CD14-positive monocyte (primary cell): ENCODE data around the gene CHMP4A. TPM values are rescaled to one million over a fixed set of nuclear protein-coding genes. Genes with fewer than 3 reads are reported as not detected.

Source experiments
- DNase-seq, 3 donors: peaks; one replicate each; pipeline ENCODE4 v3.0.0-alpha.2; 2011 to 2022
- H2AFZ ChIP-seq: 2 replicates; pipeline ENCODE4 v1.6.0; 2012; ENCODE audit warnings: mild to moderate bottlenecking, low read depth, low read length, inconsistent platforms; ENCODE audit not compliant: insufficient read depth, poor library complexity, severe bottlenecking
- H3K27ac ChIP-seq, 2 donors: 1 replicate in 1 of 2; 2 replicates in 1 of 2; pipeline ENCODE4 v1.5.1; 2012 to 2013; ENCODE audit warnings: low read length in 2 of 2, control low read depth in 1 of 2, inconsistent platforms in 1 of 2, low read depth in 1 of 2, mild to moderate bottlenecking in 1 of 2
- H3K27me3 ChIP-seq, 2 donors: one replicate each; pipeline versions ENCODE4 v1.6.0 to v1.6.1; 2011 to 2013; ENCODE audit warnings: low read length in 2 of 2; ENCODE audit not compliant: control insufficient read depth in 2 of 2, insufficient read depth in 2 of 2
- H3K36me3 ChIP-seq, 2 donors: replicated peaks in 1 of 2; 1 replicate in 1 of 2; 2 replicates in 1 of 2; pipeline versions ENCODE4 v1.5.1 to v1.6.1; 2012 to 2013; ENCODE audit warnings: low read length in 2 of 2, control low read depth in 1 of 2, inconsistent platforms in 1 of 2, mild to moderate bottlenecking in 1 of 2; ENCODE audit not compliant: insufficient read depth in 2 of 2, control insufficient read depth in 1 of 2
- H3K4me1 ChIP-seq, 2 donors: 1 replicate in 1 of 2; 2 replicates in 1 of 2; pipeline versions ENCODE4 v1.5.1 to v1.6.1; 2012 to 2013; ENCODE audit warnings: low read length in 2 of 2, control low read depth in 1 of 2, inconsistent platforms in 1 of 2, mild to moderate bottlenecking in 1 of 2, moderate library complexity in 1 of 2; ENCODE audit not compliant: insufficient read depth in 2 of 2, control insufficient read depth in 1 of 2
- H3K4me2 ChIP-seq: replicated peaks from 2 replicates; pipeline ENCODE3; 2012; ENCODE audit warnings: low read length, moderate library complexity, mild to moderate bottlenecking; ENCODE audit not compliant: poor library complexity, severe bottlenecking; ENCODE audit errors: extremely low read depth
- H3K4me3 ChIP-seq, 3 experiments: fragments of 200-600 bp in 1 of 3; sonication (generic) in 1 of 3; replicated peaks in 1 of 3; 1 replicate in 2 of 3; 2 replicates in 1 of 3; pipeline ENCODE4 v1.5.1; 2011 to 2013; ENCODE audit warnings: low read length in 3 of 3, mild to moderate bottlenecking in 3 of 3, control low read depth in 2 of 3, low read depth in 2 of 3, inconsistent platforms in 1 of 3, moderate library complexity in 1 of 3
- H3K79me2 ChIP-seq: 2 replicates; pipeline ENCODE4 v1.6.0; 2012; ENCODE audit warnings: mild to moderate bottlenecking, control low read depth, inconsistent platforms, low read length, moderate library complexity; ENCODE audit not compliant: insufficient read depth
- H3K9ac ChIP-seq: 2 replicates; pipeline ENCODE4 v1.6.0; 2017; ENCODE audit warnings: low read length, mild to moderate bottlenecking; ENCODE audit not compliant: insufficient read depth, poor library complexity, severe bottlenecking
- H3K9me3 ChIP-seq, 2 donors: replicated peaks in 1 of 2; 1 replicate in 1 of 2; 2 replicates in 1 of 2; pipeline versions ENCODE4 v1.5.1 to v1.6.1; 2012 to 2013; ENCODE audit warnings: low read length in 2 of 2, control low read depth in 1 of 2; ENCODE audit not compliant: control insufficient read depth in 1 of 2, insufficient read depth in 1 of 2
- H4K20me1 ChIP-seq: 2 replicates; pipeline ENCODE4 v1.6.0; 2012; ENCODE audit warnings: mild to moderate bottlenecking, low read length, control low read depth, moderate library complexity; ENCODE audit not compliant: insufficient read depth
- H3K27ac Mint-ChIP-seq, 7 donors: one replicate each; pipeline ENCODE4 v1.8.0; 2020; ENCODE audit warnings: mild to moderate bottlenecking in 7 of 7, mixed read lengths in 7 of 7, moderate library complexity in 6 of 7, inconsistent platforms in 2 of 7
- H3K27me3 Mint-ChIP-seq, 3 donors: one replicate each; pipeline ENCODE4 v1.8.0; 2021 to 2022; ENCODE audit warnings: low read depth in 3 of 3, mild to moderate bottlenecking in 3 of 3, mixed read lengths in 3 of 3, moderate library complexity in 3 of 3, inconsistent platforms in 1 of 3
- H3K36me3 Mint-ChIP-seq, 2 donors: one replicate each; pipeline ENCODE4 v1.8.0; 2020; ENCODE audit warnings: mixed read lengths in 2 of 2, inconsistent platforms in 1 of 2, mild to moderate bottlenecking in 1 of 2
- H3K4me1 Mint-ChIP-seq: one replicate; pipeline ENCODE4 v1.8.0; 2020; ENCODE audit warnings: mild to moderate bottlenecking, mixed read lengths
- H3K4me3 Mint-ChIP-seq, 2 donors: one replicate each; pipeline ENCODE4 v1.8.0; 2020; ENCODE audit warnings: mild to moderate bottlenecking in 2 of 2, mixed read lengths in 2 of 2, moderate library complexity in 1 of 2
- H3K9me3 Mint-ChIP-seq, 7 donors: one replicate each; pipeline ENCODE4 v1.8.0; 2020 to 2022; ENCODE audit warnings: mixed read lengths in 7 of 7, mild to moderate bottlenecking in 6 of 7, moderate library complexity in 6 of 7, inconsistent platforms in 2 of 7
- WGBS: methylation state at CpG from one replicate; pipeline ENCODE4 v1.1.5; 2013; ENCODE audit warnings: missing lambda C conversion rate; ENCODE audit not compliant: insufficient coverage; 5-methylcytosine and 5-hydroxymethylcytosine counted together
- intact Hi-C, 2 donors: fragments of 100-400 bp; cut with micrococcal nuclease; formaldehyde crosslinking; loops; one replicate each; pipeline versions ENCODE4 v1.15.0 to v1.15.1; 2023
- polyA plus RNA-seq, 3 donors: library from polyadenylated mRNA; depleted of rRNA in 1 of 3; unstranded in 2 of 3; stranded (reverse) in 1 of 3; fragments of 300-500 nt in 2 of 3; fragments of >200 nt in 1 of 3; fragmentation: Illumina TruSeq in 2 of 3; gene quantifications; 1 replicate in 2 of 3; 2 replicates in 1 of 3; pipeline ENCODE4 v1.2.3, GENCODE V29; 2012 to 2021
- TF ChIP-seq, protein P1 (sequence below): fragments of 200-600 bp; IDR thresholded peaks from one replicate; pipeline ENCODE4 v1.8.0; 2022; ENCODE audit warnings: antibody characterized with exemption, mild to moderate bottlenecking

Gene CHMP4A
- polyA plus RNA-seq, 3 donors = 99.0 to 128 (median 102) TPM

DNA sequence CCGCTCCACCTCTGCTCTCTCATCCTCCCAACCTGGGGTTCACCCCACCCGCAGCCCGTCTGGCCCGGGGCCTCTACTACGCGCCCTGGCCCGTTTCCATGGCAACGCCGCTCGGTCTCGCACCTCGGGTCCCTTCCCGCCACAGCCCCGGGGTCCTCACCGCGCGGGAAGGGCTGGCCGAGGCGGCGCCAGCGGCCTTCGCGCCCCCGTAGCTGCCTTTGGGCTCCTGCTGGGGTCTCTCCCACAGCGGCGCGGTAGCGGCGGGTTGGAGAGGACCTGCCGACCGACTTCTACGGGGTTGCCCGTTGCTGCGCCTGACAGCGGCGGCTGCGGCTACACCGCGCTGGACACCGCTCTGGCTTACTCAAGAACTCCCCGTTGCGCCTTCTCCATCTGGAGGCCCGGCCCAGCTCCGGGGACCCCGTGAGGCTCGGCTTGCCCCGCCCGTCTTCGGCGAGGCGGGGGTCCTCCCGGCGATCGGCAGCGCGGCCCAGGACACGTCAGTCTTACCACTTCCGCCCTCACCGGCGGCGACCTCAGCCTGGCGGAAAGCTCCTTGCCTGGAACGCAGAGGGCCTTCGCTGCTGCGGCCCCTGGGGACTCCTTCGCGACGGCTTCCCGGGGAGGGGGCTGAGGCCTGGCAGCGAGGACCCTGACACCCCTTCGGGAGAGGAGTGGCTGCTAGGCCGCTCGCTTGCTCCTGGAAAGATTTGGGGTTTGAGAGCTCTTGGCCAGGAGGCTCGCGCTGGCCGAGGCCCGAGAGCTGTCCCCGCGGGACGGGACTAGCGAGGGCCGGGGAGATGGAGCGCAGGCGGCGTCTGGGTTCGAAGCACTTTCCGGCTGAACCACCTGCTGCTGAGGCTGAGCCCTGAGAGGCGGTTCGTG lies 17.9 kb downstream of the CHMP4A start, which contains the start of gene TM9SF1:
Gene TM9SF1 (minus strand): TSS at position 256 of the 885 bp plus-strand sequence. CDS start 422 bp downstream, outside the sequence.
- Mint-ChIP-seq H3K27ac (peak within 1 kb of the TSS; percentile 94 to 97 (median 96)), H3K4me1 (peaks cover 42% of the 10 kb centered on the region), H3K4me3 (peak within 1 kb of the TSS; percentile 95 to 97), H3K36me3 (peaks cover 37 to 50% of the 10 kb centered on the region in 2 donors), H3K9me3 (peaks cover 0 to 6% (median 4%) of the 10 kb centered on the region in 7 donors), H3K27me3 (no peaks in the 10 kb centered on the region)
- peak within 1 kb of the TSS; percentile 79 to 87 (median 86) for H3K4me3 ChIP-seq
- H3K4me1 ChIP-seq = peaks cover 23 to 31% of the 10 kb centered on the region in 2 donors
- H3K79me2 ChIP-seq = peaks cover 63% of the 10 kb centered on the region
- H3K36me3 ChIP-seq = peaks cover 21 to 25% of the 10 kb centered on the region in 2 donors
- no peaks in the 10 kb centered on the region for H3K9me3 ChIP-seq
- TF ChIP-seq, protein P1, sequence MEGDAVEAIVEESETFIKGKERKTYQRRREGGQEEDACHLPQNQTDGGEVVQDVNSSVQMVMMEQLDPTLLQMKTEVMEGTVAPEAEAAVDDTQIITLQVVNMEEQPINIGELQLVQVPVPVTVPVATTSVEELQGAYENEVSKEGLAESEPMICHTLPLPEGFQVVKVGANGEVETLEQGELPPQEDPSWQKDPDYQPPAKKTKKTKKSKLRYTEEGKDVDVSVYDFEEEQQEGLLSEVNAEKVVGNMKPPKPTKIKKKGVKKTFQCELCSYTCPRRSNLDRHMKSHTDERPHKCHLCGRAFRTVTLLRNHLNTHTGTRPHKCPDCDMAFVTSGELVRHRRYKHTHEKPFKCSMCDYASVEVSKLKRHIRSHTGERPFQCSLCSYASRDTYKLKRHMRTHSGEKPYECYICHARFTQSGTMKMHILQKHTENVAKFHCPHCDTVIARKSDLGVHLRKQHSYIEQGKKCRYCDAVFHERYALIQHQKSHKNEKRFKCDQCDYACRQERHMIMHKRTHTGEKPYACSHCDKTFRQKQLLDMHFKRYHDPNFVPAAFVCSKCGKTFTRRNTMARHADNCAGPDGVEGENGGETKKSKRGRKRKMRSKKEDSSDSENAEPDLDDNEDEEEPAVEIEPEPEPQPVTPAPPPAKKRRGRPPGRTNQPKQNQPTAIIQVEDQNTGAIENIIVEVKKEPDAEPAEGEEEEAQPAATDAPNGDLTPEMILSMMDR = no peak
- intact Hi-C loops = loop anchor here (5.0 kb wide), 1 partner anchor 37 kb away; the partner anchor contains the start of genes GMPR2 (in 2 of the 2) and NEDD8 (in 2 of the 2)
- H3K4me2 ChIP-seq = peak within 1 kb of the TSS; percentile 74
- peak within 1 kb of the TSS; percentile 97 for H3K9ac ChIP-seq
- H4K20me1 ChIP-seq = no peaks in the 10 kb centered on the region
- no peaks in the 10 kb centered on the region for H3K27me3 ChIP-seq
- WGBS = under 1% methylated on average over 88 of the region's 89 CpGs
- H2AFZ ChIP-seq = peak within 1 kb of the TSS; percentile 92
- H3K27ac ChIP-seq = peak within 1 kb of the TSS; percentile 77 to 94
- DNase-seq = peak; percentile 77 to 87 (median 83)

DNA sequence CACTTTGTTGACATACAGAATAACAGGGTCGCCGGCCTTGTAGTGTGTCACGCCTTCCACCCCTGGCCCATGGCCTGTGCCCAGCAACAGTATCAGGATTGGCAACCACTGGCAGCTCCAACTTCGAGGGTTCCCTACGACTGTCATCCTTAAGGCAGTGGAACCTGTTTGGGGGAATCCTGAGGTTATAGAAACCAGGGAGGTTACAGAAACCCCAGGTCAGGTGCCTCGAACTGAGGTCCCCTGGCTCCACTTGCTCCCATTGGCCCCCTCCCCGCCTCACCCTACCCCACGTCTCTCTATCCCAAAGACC lies 18.5 kb downstream of the CHMP4A start:
- H3K27me3 Mint-ChIP-seq = no peaks in the 10 kb centered on the region
- H3K9me3 Mint-ChIP-seq = peaks cover 0 to 6% (median 4%) of the 10 kb centered on the region in 7 donors
- H3K4me1 Mint-ChIP-seq = peaks cover 42% of the 10 kb centered on the region
- H3K4me2 ChIP-seq = peak overlapping the region; percentile 74
- no peaks in the 10 kb centered on the region for H3K27me3 ChIP-seq
- no peak for DNase-seq
- intact Hi-C loops = loop anchor here (5.0 kb wide), 1 partner anchor 37 kb away; the partner anchor contains the start of genes GMPR2 (in 2 of the 2) and NEDD8 (in 2 of the 2)
- WGBS = 61% methylated on average over 7 of the region's 8 CpGs
- peaks cover 23 to 31% of the 10 kb centered on the region in 2 donors for H3K4me1 ChIP-seq
- peaks cover 63% of the 10 kb centered on the region for H3K79me2 ChIP-seq
- TF ChIP-seq, protein P1 = no peak
- H4K20me1 ChIP-seq = no peaks in the 10 kb centered on the region
- peak overlapping the region; percentile 77 to 94 for H3K27ac ChIP-seq
- peak overlapping the region; percentile 89 to 97 (median 94) for H3K27ac Mint-ChIP-seq
- H3K4me3 Mint-ChIP-seq = peak overlapping the region; percentile 95 to 97
- H2AFZ ChIP-seq = peak overlapping the region; percentile 92
- peak overlapping the region; percentile 79 to 87 (median 86) for H3K4me3 ChIP-seq
- no peaks in the 10 kb centered on the region for H3K9me3 ChIP-seq
- H3K36me3 Mint-ChIP-seq = peaks cover 39 to 51% of the 10 kb centered on the region in 2 donors
- peak overlapping the region; percentile 97 for H3K9ac ChIP-seq
- peaks cover 21 to 31% of the 10 kb centered on the region in 2 donors for H3K36me3 ChIP-seq
